Chondrocyte (in vitro differentiated cells): ENCODE measurements around the gene POLR3GL. TPM values are rescaled to one million over a fixed set of nuclear protein-coding genes. Genes with fewer than 3 reads are reported as not detected.
"Not testable (repeated sequence)": the region's sequence is repeated elsewhere in the genome, so short reads cannot be mapped to it uniquely, and the experiment has no call there.

ENCODE experiments used
- DNase-seq: peaks from one replicate; pipeline ENCODE4 v3.0.0; 2021; ENCODE audit warnings: mixed read lengths, low spot score
- H3K27ac Mint-ChIP-seq: one replicate; pipeline ENCODE4 v1.8.0; 2021; ENCODE audit warnings: mild to moderate bottlenecking, moderate library complexity, mixed read lengths; ENCODE audit not compliant: unreplicated experiment
- H3K27me3 Mint-ChIP-seq: 2 replicates; pipeline ENCODE4 v1.8.0; 2021; ENCODE audit warnings: low read depth, mixed read lengths
- H3K36me3 Mint-ChIP-seq: 2 replicates; pipeline ENCODE4 v1.8.0; 2021; ENCODE audit warnings: low read depth, mixed read lengths
- H3K4me1 Mint-ChIP-seq: 2 replicates; pipeline ENCODE4 v1.8.0; 2021; ENCODE audit warnings: low read depth, mild to moderate bottlenecking, mixed read lengths
- H3K4me3 Mint-ChIP-seq: one replicate; pipeline ENCODE4 v1.8.0; 2021; ENCODE audit warnings: mild to moderate bottlenecking, moderate library complexity, mixed read lengths; ENCODE audit not compliant: unreplicated experiment
- H3K9me3 Mint-ChIP-seq: 2 replicates; pipeline ENCODE4 v1.8.0; 2021; ENCODE audit warnings: low read depth, mixed read lengths
- total RNA-seq: library from RNA; stranded (reverse); gene quantifications from 3 replicates; pipeline ENCODE4 v1.2.1, GENCODE V29; 2021
- TF ChIP-seq, protein P1 (sequence below): fragments of 200-600 bp; sonication (generic); IDR thresholded peaks from 2 replicates; pipeline ENCODE4 v1.5.0; 2021; ENCODE audit warnings: antibody characterized with exemption, mild to moderate bottlenecking, moderate library complexity

Gene POLR3GL
- total RNA-seq, 1 donor from 2014 or later = 13.3 TPM

DNA sequence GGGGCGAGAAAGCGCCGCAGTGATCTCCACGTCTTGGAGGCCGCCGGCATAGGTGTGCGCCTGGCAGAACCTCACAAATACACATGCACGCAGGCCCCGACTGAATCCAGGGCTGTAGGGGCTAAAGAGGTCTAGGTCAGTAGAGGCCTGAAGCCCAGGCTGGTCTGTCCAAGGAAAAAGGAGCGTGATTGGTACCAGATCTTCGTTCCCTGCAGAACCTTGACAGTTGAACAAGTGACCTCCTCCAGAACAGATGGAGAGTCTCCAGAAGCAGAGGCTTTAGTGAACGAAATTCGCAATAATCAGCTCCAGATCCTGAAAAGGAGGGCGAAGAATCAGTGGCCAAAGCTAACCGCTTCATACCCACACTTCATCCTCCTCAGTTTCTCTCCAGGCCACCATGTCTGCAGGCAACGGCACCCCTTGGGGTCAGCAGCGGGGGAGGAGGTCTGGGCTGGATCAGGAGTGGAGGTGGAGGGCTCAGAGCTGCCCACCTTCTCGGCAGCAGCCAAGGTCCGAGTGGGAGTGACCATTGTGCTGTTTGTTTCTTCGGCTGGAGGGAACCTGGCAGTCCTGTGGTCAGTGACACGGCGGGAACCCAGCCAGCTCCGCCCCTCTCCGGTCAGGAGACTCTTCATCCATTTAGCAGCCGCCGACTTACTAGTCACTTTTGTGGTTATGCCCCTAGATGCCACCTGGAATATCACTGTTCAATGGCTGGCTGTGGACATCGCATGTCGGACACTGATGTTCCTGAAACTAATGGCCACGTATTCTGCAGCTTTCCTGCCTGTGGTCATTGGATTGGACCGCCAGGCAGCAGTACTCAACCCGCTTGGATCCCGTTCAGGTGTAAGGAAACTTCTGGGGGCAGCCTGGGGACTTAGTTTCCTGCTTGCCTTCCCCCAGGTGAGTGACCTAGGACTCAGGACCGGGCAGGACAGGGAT lies 45.2 kb upstream of the POLR3GL start:
- Mint-ChIP-seq H3K9me3 (no peaks in the 10 kb centered on the region), H3K36me3 (peaks cover 8% of the 10 kb centered on the region), H3K27me3 (no peaks in the 10 kb centered on the region), H3K4me3 (peak overlapping the region; percentile 89), H3K4me1 (peaks cover 37% of the 10 kb centered on the region), H3K27ac (peak overlapping the region; percentile 97)
- DNase-seq = no peak
- TF ChIP-seq, protein P1, sequence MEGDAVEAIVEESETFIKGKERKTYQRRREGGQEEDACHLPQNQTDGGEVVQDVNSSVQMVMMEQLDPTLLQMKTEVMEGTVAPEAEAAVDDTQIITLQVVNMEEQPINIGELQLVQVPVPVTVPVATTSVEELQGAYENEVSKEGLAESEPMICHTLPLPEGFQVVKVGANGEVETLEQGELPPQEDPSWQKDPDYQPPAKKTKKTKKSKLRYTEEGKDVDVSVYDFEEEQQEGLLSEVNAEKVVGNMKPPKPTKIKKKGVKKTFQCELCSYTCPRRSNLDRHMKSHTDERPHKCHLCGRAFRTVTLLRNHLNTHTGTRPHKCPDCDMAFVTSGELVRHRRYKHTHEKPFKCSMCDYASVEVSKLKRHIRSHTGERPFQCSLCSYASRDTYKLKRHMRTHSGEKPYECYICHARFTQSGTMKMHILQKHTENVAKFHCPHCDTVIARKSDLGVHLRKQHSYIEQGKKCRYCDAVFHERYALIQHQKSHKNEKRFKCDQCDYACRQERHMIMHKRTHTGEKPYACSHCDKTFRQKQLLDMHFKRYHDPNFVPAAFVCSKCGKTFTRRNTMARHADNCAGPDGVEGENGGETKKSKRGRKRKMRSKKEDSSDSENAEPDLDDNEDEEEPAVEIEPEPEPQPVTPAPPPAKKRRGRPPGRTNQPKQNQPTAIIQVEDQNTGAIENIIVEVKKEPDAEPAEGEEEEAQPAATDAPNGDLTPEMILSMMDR = no peak

DNA sequence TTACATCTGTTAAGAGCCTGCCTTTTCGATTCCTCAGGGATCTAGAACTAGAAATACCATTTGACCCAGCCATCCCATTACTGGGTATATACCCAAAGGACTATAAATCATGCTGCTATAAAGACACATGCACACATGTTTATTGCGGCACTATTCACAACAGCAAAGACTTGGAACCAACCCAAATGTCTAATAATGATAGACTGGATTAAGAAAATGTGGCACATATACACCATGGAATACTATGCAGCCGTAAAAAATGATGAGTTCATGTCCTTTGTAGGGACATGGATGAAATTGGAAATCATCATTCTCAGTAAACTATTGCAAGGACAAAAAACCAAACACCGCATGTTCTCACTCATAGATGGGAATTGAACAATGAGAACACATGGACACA lies 44.2 kb upstream of the POLR3GL start:
- Mint-ChIP-seq H3K4me1 (peaks cover 37% of the 10 kb centered on the region), H3K4me3 (peak overlapping the region; percentile 89), H3K27ac (peak overlapping the region; percentile 51)
- not testable (repeated sequence) for H3K9me3 Mint-ChIP-seq, H3K27me3 Mint-ChIP-seq, H3K36me3 Mint-ChIP-seq, DNase-seq

DNA sequence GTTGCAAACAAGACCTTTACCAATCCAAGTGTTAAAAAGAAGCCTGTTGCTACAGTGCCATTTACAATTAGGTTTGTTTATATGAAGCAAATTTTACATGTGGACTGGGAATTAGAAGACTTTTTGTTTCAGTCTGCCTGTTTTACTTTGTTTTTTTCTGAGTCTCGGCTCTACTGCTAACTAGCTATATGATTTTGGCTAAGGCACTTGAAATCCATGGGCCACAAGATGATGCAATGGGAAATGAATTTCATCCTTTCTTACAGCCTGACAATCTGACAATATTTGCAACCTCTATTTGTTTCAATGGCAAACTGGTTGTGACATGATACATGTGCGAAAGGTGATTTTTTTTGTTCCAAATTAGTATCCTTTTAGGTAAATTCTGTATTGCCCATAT lies 42.2 kb upstream of the POLR3GL start:
- no peaks in the 10 kb centered on the region for H3K9me3 Mint-ChIP-seq
- H3K27ac Mint-ChIP-seq = no peak overlapping the region
- peaks cover 6% of the 10 kb centered on the region for H3K36me3 Mint-ChIP-seq
- H3K27me3 Mint-ChIP-seq = no peaks in the 10 kb centered on the region
- H3K4me1 Mint-ChIP-seq = peaks cover 30% of the 10 kb centered on the region
- DNase-seq = no peak
- H3K4me3 Mint-ChIP-seq = no peak overlapping the region
- TF ChIP-seq, protein P1 = no peak

DNA sequence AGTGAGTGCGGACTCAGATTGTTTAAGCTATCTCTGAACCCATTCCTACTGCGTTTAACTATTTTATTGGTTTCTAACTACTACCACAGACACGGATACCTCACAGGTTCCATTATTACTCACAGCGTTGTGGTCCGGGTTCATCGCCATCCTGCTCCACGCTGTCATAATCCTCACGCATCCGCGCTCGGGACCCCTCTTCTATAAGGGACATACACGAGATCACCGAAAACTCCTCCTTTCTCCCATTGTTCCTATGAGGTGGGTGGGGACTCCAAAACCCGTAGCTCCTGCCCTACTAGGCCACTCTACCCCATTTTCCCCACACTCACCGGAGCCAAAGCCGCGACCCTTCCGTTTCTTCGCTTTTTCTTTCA lies 37.8 kb upstream of the POLR3GL start:
- no peaks in the 10 kb centered on the region for H3K27me3 Mint-ChIP-seq
- no peaks in the 10 kb centered on the region for H3K9me3 Mint-ChIP-seq
- no peak overlapping the region for H3K4me3 Mint-ChIP-seq
- H3K36me3 Mint-ChIP-seq = peaks cover 7% of the 10 kb centered on the region
- DNase-seq = no peak
- peaks cover 10% of the 10 kb centered on the region for H3K4me1 Mint-ChIP-seq
- H3K27ac Mint-ChIP-seq = no peak overlapping the region
- TF ChIP-seq, protein P1 = no peak

DNA sequence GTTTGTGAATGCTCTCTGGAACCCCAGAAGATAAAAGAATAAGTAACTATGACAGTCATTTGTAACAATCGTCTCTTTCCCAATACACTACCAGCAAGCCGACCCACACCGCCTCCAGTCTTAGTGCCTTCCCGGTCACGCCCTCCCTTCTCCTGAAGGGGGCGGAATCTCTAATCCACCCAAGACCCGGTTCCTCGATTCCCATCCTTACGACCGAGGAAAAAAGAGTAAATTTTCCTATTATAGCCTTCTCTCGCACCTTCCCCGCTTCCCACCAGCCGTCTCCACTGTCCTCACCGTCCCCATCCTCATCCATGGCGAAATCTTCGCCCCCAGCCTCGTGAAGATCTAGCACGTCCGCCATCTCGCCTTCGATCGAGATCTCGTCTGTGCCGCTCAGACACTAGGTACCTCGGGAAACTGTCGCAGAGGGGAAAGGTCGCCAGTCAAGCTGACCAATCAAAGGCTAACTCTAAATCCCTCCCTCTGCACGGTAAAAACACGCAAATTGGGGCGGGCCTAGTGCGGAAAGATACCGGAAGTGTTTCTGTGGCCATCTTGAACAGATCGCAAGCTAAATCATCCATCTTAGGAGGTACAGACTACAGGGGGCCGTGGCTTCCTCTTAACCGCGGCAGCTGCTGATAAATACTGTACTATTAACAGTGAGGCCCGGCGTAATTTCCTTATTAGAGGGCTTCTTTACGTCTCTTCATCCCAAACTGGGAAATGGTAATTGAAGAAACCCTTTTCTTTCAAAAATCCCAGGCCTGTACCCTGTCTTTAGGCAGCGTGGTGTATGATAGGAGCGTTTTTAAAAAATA lies 37.2 kb upstream of the POLR3GL start, which contains the start of gene RBM8A:
Gene RBM8A, minus strand, starts transcription at position 422 of the 824 bp plus-strand sequence. Its CDS starts 58 bp downstream, at position 364.
- DNase-seq = no peak
- peak within 1 kb of the TSS; percentile 38 for H3K4me3 Mint-ChIP-seq
- TF ChIP-seq, protein P1 = peak; percentile 84
- no peaks in the 10 kb centered on the region for H3K9me3 Mint-ChIP-seq
- H3K36me3 Mint-ChIP-seq = peaks cover 8% of the 10 kb centered on the region
- H3K27me3 Mint-ChIP-seq = no peaks in the 10 kb centered on the region
- H3K4me1 Mint-ChIP-seq = peaks cover 10% of the 10 kb centered on the region
- H3K27ac Mint-ChIP-seq = peak within 1 kb of the TSS; percentile 72
